HCT116 (cell line): Measurements from ENCODE around the gene SMIM5. TPM values are rescaled to one million over a fixed set of nuclear protein-coding genes. Genes with fewer than 3 reads are reported as not detected.

ENCODE experiments used
- ATAC-seq: fragments of 200-7000 bp; cut with Tn5 transposase; 2 replicates; pipeline ENCODE4 v1.9.1; 2020; ENCODE audit warnings: mild to moderate bottlenecking, moderate library complexity
- BruUV-seq: library from RNA; stranded (reverse); fragments of 400-500 nt; replicated peaks from 2 replicates; lab custom pipeline; 2021; lab: Mats Ljungman, UMichigan
- CTCF ChIA-PET: fragments of 300-600 bp; sonication (Branson Sonifier 250); formaldehyde crosslinking; loops from one replicate; lab custom pipeline; 2021; ENCODE audit warnings: antibody characterized with exemption; lab: Charles Lee
- POLR2A ChIA-PET: fragments of 300-600, 350-600 bp; sonication (Branson Sonifier 250); formaldehyde crosslinking; loops from one replicate; lab custom pipeline; 2021; ENCODE audit warnings: antibody characterized with exemption; lab: Charles Lee
- RAD21 ChIA-PET, 2 experiments: fragments of 300-600 bp; sonication (Branson Sonifier 250); formaldehyde crosslinking; loops; one replicate each; lab custom pipeline; 2023; ENCODE audit warnings: low total read pairs in 2 of 2; ENCODE audit not compliant: uncharacterized antibody in 2 of 2, unreplicated experiment in 2 of 2, low non-redundant PET in 1 of 2; lab: Charles Lee
- DNase-seq: peaks from one replicate; pipeline ENCODE4 v3.0.0-alpha.2; 2010; ENCODE audit warnings: low read depth, low spot score
- H2AFZ ChIP-seq: fragments of 200-600 bp; shearing (Covaris generic), sonication (generic); 2 replicates; pipeline ENCODE4 v1.6.1; 2017; ENCODE audit warnings: low read depth, mixed run types, mixed read lengths, antibody characterized with exemption, low read length; ENCODE audit not compliant: poor library complexity, severe bottlenecking
- H3K27ac ChIP-seq: 2 replicates; pipeline ENCODE4 v1.5.1; 2012; ENCODE audit warnings: low read depth, low read length
- H3K27me3 ChIP-seq: fragments of 200-600 bp; sonication (generic); 2 replicates; pipeline ENCODE4 v1.6.1; 2016; ENCODE audit warnings: mixed run types, low read length, mixed read lengths; ENCODE audit not compliant: insufficient read depth
- H3K36me3 ChIP-seq, 2 experiments: fragments of 200-500 bp in 1 of 2; fragments of 200-600 bp in 1 of 2; sonication (Bioruptor generic) in 1 of 2; sonication (generic) in 1 of 2; 2 replicates each; pipeline versions ENCODE4 v1.5.1 to v1.6.1; 2014 to 2016; ENCODE audit warnings: low read length in 2 of 2, inconsistent platforms in 1 of 2, mixed read lengths in 1 of 2, mixed run types in 1 of 2; ENCODE audit not compliant: insufficient read depth in 2 of 2, control insufficient read depth in 1 of 2
- H3K4me1 ChIP-seq, 2 experiments: fragments of 200-600 bp in 1 of 2; sonication (generic) in 1 of 2; 2 replicates each; pipeline versions ENCODE4 v1.5.1 to v1.6.1; 2012 to 2017; ENCODE audit warnings: low read length in 2 of 2, inconsistent platforms in 1 of 2, mild to moderate bottlenecking in 1 of 2, mixed read lengths in 1 of 2, mixed run types in 1 of 2, moderate library complexity in 1 of 2; ENCODE audit not compliant: insufficient read depth in 2 of 2, control insufficient read depth in 1 of 2
- H3K4me2 ChIP-seq: fragments of 200-600 bp; sonication (generic); 2 replicates; pipeline ENCODE4 v1.6.1; 2017; ENCODE audit warnings: mixed run types, low read length, mixed read lengths
- H3K4me3 ChIP-seq, 2 experiments: fragments of 200-600 bp in 1 of 2; sonication (generic) in 1 of 2; replicated peaks in 1 of 2; 2 replicates each; pipeline ENCODE4 v1.5.1; 2011 to 2016; ENCODE audit warnings: low read length in 2 of 2, control low read depth in 1 of 2, low read depth in 1 of 2, mild to moderate bottlenecking in 1 of 2, mixed read lengths in 1 of 2, mixed run types in 1 of 2
- H3K79me2 ChIP-seq: fragments of 200-600 bp; sonication (generic); 2 replicates; pipeline ENCODE4 v1.6.1; 2017; ENCODE audit warnings: mild to moderate bottlenecking, mixed run types, low read length, moderate library complexity, mixed read lengths; ENCODE audit not compliant: insufficient read depth
- H3K9ac ChIP-seq: fragments of 200-600 bp; sonication (generic); 2 replicates; pipeline ENCODE4 v1.6.1; 2016; ENCODE audit warnings: low read length, mixed read lengths
- H3K9me2 ChIP-seq: fragments of 200-600 bp; sonication (generic), shearing (Covaris generic); 2 replicates; pipeline ENCODE4 v1.6.1; 2017; ENCODE audit warnings: mixed run types, mild to moderate bottlenecking, moderate library complexity; ENCODE audit not compliant: insufficient read depth
- H3K9me3 ChIP-seq, 2 experiments: fragments of 200-500 bp in 1 of 2; fragments of 200-600 bp in 1 of 2; sonication (Bioruptor generic) in 1 of 2; sonication (generic) in 1 of 2; 2 replicates each; pipeline ENCODE4 v1.6.1; 2014 to 2017; ENCODE audit warnings: low read length in 2 of 2, mixed read lengths in 2 of 2, inconsistent platforms in 1 of 2, low read depth in 1 of 2, mild to moderate bottlenecking in 1 of 2, mixed run types in 1 of 2, moderate library complexity in 1 of 2; ENCODE audit not compliant: control insufficient read depth in 1 of 2, insufficient read depth in 1 of 2
- H4K20me1 ChIP-seq: fragments of 200-600 bp; sonication (generic), shearing (Covaris generic); 2 replicates; pipeline ENCODE4 v1.6.1; 2017; ENCODE audit warnings: mixed run types, mild to moderate bottlenecking, moderate library complexity; ENCODE audit not compliant: insufficient read depth
- CEBPB ChIP-seq: IDR thresholded peaks from 2 replicates; pipeline ENCODE4 v1.6.1; 2012; ENCODE audit warnings: low read depth
- ELF1 ChIP-seq: IDR thresholded peaks from 2 replicates; pipeline ENCODE4 v1.6.1; 2012; ENCODE audit warnings: low read depth, borderline replicate concordance
- EZH2 ChIP-seq: fragments of 200-600 bp; sonication (generic); IDR thresholded peaks from 2 replicates; pipeline ENCODE4 v1.6.1; 2017; ENCODE audit warnings: antibody characterized with exemption, mixed run types
- JUND ChIP-seq: IDR thresholded peaks from 2 replicates; pipeline ENCODE4 v1.6.1; 2012
- POLR2A ChIP-seq: IDR thresholded peaks from 2 replicates; pipeline ENCODE4 v1.7.0; 2011; ENCODE audit warnings: borderline replicate concordance; ENCODE audit not compliant: insufficient read depth, insufficient read length; ENCODE audit errors: extremely low read depth
- POLR2AphosphoS5 ChIP-seq: IDR thresholded peaks from 2 replicates; pipeline ENCODE4 v1.6.1; 2011; ENCODE audit warnings: mild to moderate bottlenecking, low read depth, low read length, moderate library complexity
- RAD21 ChIP-seq: IDR thresholded peaks from 2 replicates; pipeline ENCODE4 v1.6.1; 2012; ENCODE audit warnings: low read depth, mild to moderate bottlenecking
- SIN3A ChIP-seq: IDR thresholded peaks from 2 replicates; pipeline ENCODE4 v1.6.1; 2012; ENCODE audit warnings: low read depth
- TCF7L2 ChIP-seq: IDR thresholded peaks from 2 replicates; pipeline ENCODE4 v1.7.0; 2011; ENCODE audit warnings: borderline replicate concordance, inconsistent platforms; ENCODE audit not compliant: insufficient read depth, insufficient read length; ENCODE audit errors: extremely low read depth
- YY1 ChIP-seq: IDR thresholded peaks from 2 replicates; pipeline ENCODE4 v1.6.1; 2011; ENCODE audit warnings: low read length, low read depth, moderate library complexity, mild to moderate bottlenecking; ENCODE audit not compliant: insufficient replicate concordance; ENCODE audit errors: extremely low read depth
- ZFX ChIP-seq: fragments of 450-650 bp; IDR thresholded peaks from 2 replicates; pipeline ENCODE4 v1.6.1; 2017
- ZNF274 ChIP-seq: fragments of 200-500 bp; sonication (Bioruptor generic); IDR thresholded peaks from 2 replicates; pipeline ENCODE4 v1.6.1; 2014; ENCODE audit warnings: mild to moderate bottlenecking, low read depth, low read length, inconsistent platforms
- intact Hi-C: fragments of 100-400 bp; cut with micrococcal nuclease; formaldehyde crosslinking; loops from 2 replicates; pipeline ENCODE4 v1.10.0; 2022
- total RNA-seq: library from RNA; stranded (reverse); gene quantifications from one replicate; pipeline ENCODE4 v1.2.1, GENCODE V29; 2021; ENCODE audit not compliant: unreplicated experiment
- TF ChIP-seq, protein P1 (sequence below): IDR thresholded peaks from 2 replicates; pipeline ENCODE4 v1.6.1; 2012; ENCODE audit warnings: low read depth
- TF ChIP-seq, protein P2 (sequence below): IDR thresholded peaks from 2 replicates; pipeline ENCODE4 v1.6.1; 2012
- TF ChIP-seq, protein P3 (sequence below): IDR thresholded peaks from 2 replicates; pipeline ENCODE4 v1.6.1; 2012

SMIM5 gene
- total RNA-seq, 1 experiment from 2014 or later, result 0.12 TPM

GRCh38 chr17:75652341-75652740 lies 19.1 kb downstream of the SMIM5 start:
- H3K4me1 ChIP-seq, result peaks cover 0 to 4% of the 10 kb centered on the region in 2 experiments; a peak in 2 of 4 replicates
- ChIA-PET CTCF (interaction anchor here (1.0 to 4.1 kb wide), 8 partner anchors 10 to 96 kb away, joined by 3 to 75 read pairs (median 5); partner anchors contain the start of genes ITGB4 and SMIM5), RAD21 (interaction anchor here (1.0 to 3.7 kb wide), 2 partner anchors 19 kb away, joined by 7 to 13 read pairs; partner anchors contain the start of gene SMIM5 (in 2 of the 2)), POLR2A (interaction anchor here (1.2 to 1.4 kb wide), 2 partner anchors 10 to 128 kb away, joined by 4 read pairs; no protein-coding TSS in a partner anchor)
- TF ChIP-seq YY1, result no peak
- TF ChIP-seq ZFX, result no peak
- no peak for TF ChIP-seq ELF1
- TF ChIP-seq CEBPB, result no peak
- TF ChIP-seq ZNF274, result no peak
- TF ChIP-seq POLR2AphosphoS5, result no peak
- TF ChIP-seq, protein P1, sequence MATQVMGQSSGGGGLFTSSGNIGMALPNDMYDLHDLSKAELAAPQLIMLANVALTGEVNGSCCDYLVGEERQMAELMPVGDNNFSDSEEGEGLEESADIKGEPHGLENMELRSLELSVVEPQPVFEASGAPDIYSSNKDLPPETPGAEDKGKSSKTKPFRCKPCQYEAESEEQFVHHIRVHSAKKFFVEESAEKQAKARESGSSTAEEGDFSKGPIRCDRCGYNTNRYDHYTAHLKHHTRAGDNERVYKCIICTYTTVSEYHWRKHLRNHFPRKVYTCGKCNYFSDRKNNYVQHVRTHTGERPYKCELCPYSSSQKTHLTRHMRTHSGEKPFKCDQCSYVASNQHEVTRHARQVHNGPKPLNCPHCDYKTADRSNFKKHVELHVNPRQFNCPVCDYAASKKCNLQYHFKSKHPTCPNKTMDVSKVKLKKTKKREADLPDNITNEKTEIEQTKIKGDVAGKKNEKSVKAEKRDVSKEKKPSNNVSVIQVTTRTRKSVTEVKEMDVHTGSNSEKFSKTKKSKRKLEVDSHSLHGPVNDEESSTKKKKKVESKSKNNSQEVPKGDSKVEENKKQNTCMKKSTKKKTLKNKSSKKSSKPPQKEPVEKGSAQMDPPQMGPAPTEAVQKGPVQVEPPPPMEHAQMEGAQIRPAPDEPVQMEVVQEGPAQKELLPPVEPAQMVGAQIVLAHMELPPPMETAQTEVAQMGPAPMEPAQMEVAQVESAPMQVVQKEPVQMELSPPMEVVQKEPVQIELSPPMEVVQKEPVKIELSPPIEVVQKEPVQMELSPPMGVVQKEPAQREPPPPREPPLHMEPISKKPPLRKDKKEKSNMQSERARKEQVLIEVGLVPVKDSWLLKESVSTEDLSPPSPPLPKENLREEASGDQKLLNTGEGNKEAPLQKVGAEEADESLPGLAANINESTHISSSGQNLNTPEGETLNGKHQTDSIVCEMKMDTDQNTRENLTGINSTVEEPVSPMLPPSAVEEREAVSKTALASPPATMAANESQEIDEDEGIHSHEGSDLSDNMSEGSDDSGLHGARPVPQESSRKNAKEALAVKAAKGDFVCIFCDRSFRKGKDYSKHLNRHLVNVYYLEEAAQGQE, result no peak
- no peak for TF ChIP-seq SIN3A
- no peak for TF ChIP-seq JUND
- TF ChIP-seq POLR2A, result no peak
- TF ChIP-seq RAD21, result no peak
- no peak for TF ChIP-seq EZH2
- TF ChIP-seq TCF7L2, result no peak
- TF ChIP-seq, protein P2, sequence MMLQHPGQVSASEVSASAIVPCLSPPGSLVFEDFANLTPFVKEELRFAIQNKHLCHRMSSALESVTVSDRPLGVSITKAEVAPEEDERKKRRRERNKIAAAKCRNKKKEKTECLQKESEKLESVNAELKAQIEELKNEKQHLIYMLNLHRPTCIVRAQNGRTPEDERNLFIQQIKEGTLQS, result no peak
- TF ChIP-seq, protein P3, sequence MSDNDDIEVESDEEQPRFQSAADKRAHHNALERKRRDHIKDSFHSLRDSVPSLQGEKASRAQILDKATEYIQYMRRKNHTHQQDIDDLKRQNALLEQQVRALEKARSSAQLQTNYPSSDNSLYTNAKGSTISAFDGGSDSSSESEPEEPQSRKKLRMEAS, result no peak
- no peak overlapping the region for H3K4me3 ChIP-seq
- H3K27me3 ChIP-seq, result no peaks in the 10 kb centered on the region
- no peaks in the 10 kb centered on the region for H3K79me2 ChIP-seq
- H3K9ac ChIP-seq, result no peak overlapping the region
- no TSS peak for BruUV-seq
- ATAC-seq, result no peak
- intact Hi-C loops, result no loop called here
- H3K36me3 ChIP-seq, result peaks cover 25% of the 10 kb centered on the region in 2 experiments; a peak in 3 of 4 replicates
- H3K9me2 ChIP-seq, result no peaks in the 10 kb centered on the region
- no peak for DNase-seq
- no peaks in the 10 kb centered on the region for H3K9me3 ChIP-seq
- no peak overlapping the region for H2AFZ ChIP-seq
- no peak overlapping the region for H3K4me2 ChIP-seq
- H3K27ac ChIP-seq, result no peak overlapping the region
- H4K20me1 ChIP-seq, result no peaks in the 10 kb centered on the region
